GM08714 (cell line): ENCODE measurements around the gene FCER2.

Experiments
- H3K4me3 ChIP-seq: fragments of 200-500 bp; sonication (Bioruptor generic); 2 replicates; pipeline ENCODE4 v1.5.1; 2014; ENCODE audit warnings: mild to moderate bottlenecking, low read length, inconsistent platforms
- ZNF274 ChIP-seq: IDR thresholded peaks from 2 replicates; pipeline ENCODE4 v1.6.1; 2012; ENCODE audit warnings: mild to moderate bottlenecking, low read depth, low read length

FCER2 gene

GRCh38 chr19:7680606-7681339, 21.2 kb downstream of the FCER2 start, which contains the start of gene TRAPPC5:
TRAPPC5 (plus strand) TSS chr19:7680833; CDS start chr19:7682254, 1,421 bp downstream.
- TF ChIP-seq ZNF274 = no peak
- peak within 1 kb of the TSS; percentile 90 for H3K4me3 ChIP-seq

- H3K4me3 ChIP-seq = peak overlapping the region; percentile 16; the same call in 1 of the 2 replicates
- no peak for TF ChIP-seq ZNF274
These were observed 21.9 kb downstream of the FCER2 start for GRCh38 chr19:7679771-7680605.

- no peak for TF ChIP-seq ZNF274
- H3K4me3 ChIP-seq = no peak overlapping the region
These were observed 22.8 kb downstream of the FCER2 start for GRCh38 chr19:7678971-7679751.

- no peak for TF ChIP-seq ZNF274
- H3K4me3 ChIP-seq = no peak overlapping the region
These were observed 24.1 kb downstream of the FCER2 start for GRCh38 chr19:7677669-7678311.

GRCh38 chr19:7676854-7677253, 25.1 kb downstream of the FCER2 start, which contains the start of gene MCEMP1:
MCEMP1 (plus strand) TSS chr19:7677090; CDS start chr19:7677121, 31 bp downstream.
- no peak for TF ChIP-seq ZNF274
- H3K4me3 ChIP-seq = no peak within 1 kb of the TSS

GRCh38 chr19:7676376-7676775, 25.6 kb downstream of the FCER2 start:
- H3K4me3 ChIP-seq = no peak overlapping the region
- TF ChIP-seq ZNF274 = no peak

- no peak overlapping the region for H3K4me3 ChIP-seq
- no peak for TF ChIP-seq ZNF274
These were observed 27.6 kb downstream of the FCER2 start for GRCh38 chr19:7674010-7675005.

GRCh38 chr19:7672522-7672921, 29.4 kb downstream of the FCER2 start:
- TF ChIP-seq ZNF274 = no peak
- no peak overlapping the region for H3K4me3 ChIP-seq

- H3K4me3 ChIP-seq = no peak overlapping the region
- no peak for TF ChIP-seq ZNF274
These were observed 31.1 kb downstream of the FCER2 start for GRCh38 chr19:7670790-7671189.

- no peak for TF ChIP-seq ZNF274
- no peak overlapping the region for H3K4me3 ChIP-seq
These were observed 31.7 kb downstream of the FCER2 start for GRCh38 chr19:7670150-7670783.

GRCh38 chr19:7669641-7670040, 32.3 kb downstream of the FCER2 start:
- no peak for TF ChIP-seq ZNF274
- no peak overlapping the region for H3K4me3 ChIP-seq

GRCh38 chr19:7668842-7669241, 33.1 kb downstream of the FCER2 start, which contains the start of gene RETN:
RETN (plus strand) TSS chr19:7669049; CDS start chr19:7669327, 278 bp downstream.
- no peak within 1 kb of the TSS for H3K4me3 ChIP-seq
- no peak for TF ChIP-seq ZNF274

- H3K4me3 ChIP-seq = no peak overlapping the region
- TF ChIP-seq ZNF274 = no peak
These were observed 36.9 kb downstream of the FCER2 start for GRCh38 chr19:7665076-7665475.
